Esophagus squamous epithelium (tissue), 5 donors: ENCODE results near the gene COX7A2. TPM values are rescaled to one million over a fixed set of nuclear protein-coding genes. Genes with fewer than 3 reads are reported as not detected.

Source experiments
- DNase-seq: peaks from one replicate; lab custom pipeline; 2025; lab: John Stamatoyannopoulos, UW
- H3K27ac ChIP-seq, 4 donors: fragments of 200-600 bp; sonication (generic); one replicate each; pipeline ENCODE4 v1.5.1; 2016 to 2019; ENCODE audit warnings: mild to moderate bottlenecking in 1 of 4
- H3K27me3 ChIP-seq, 4 donors: fragments of 200-600 bp; sonication (generic); 1 replicate in 3 of 4; 2 replicates in 1 of 4; pipeline versions ENCODE4 v1.5.1 to v1.6.0; 2017 to 2021; ENCODE audit warnings: antibody characterized with exemption in 1 of 4
- H3K36me3 ChIP-seq, 3 donors: fragments of 200-600 bp; sonication (generic); one replicate each; pipeline ENCODE4 v1.5.1; 2016 to 2019
- H3K4me1 ChIP-seq, 3 donors: fragments of 200-600 bp; sonication (generic); one replicate each; pipeline ENCODE4 v1.5.1; 2017 to 2019
- H3K4me3 ChIP-seq, 4 donors: fragments of 200-600 bp; sonication (generic); 1 replicate in 3 of 4; 2 replicates in 1 of 4; pipeline ENCODE4 v1.5.1; 2016 to 2019; ENCODE audit warnings: mild to moderate bottlenecking in 2 of 4, moderate library complexity in 1 of 4
- H3K9me3 ChIP-seq, 3 donors: fragments of 200-600 bp; sonication (generic); one replicate each; pipeline ENCODE4 v1.5.1; 2016 to 2019
- POLR2A ChIP-seq, 4 donors: fragments of 450-650 bp; IDR thresholded peaks; one replicate each; pipeline ENCODE4 v1.6.1; 2017; ENCODE audit warnings: antibody characterized with exemption in 4 of 4, mild to moderate bottlenecking in 4 of 4, moderate library complexity in 3 of 4
- WGBS, 2 donors: methylation state at CpG; one replicate each; pipeline ENCODE4 v1.1.5; 2018; 5-methylcytosine and 5-hydroxymethylcytosine counted together
- intact Hi-C: fragments of 100-400 bp; cut with DNase I; formaldehyde crosslinking; loops from one replicate; pipeline ENCODE4 v1.15.0; 2022
- total RNA-seq, 4 donors: library from RNA; depleted of rRNA; stranded (reverse); fragments of >200 nt; gene quantifications; one replicate each; pipeline ENCODE4 v1.1.0, GENCODE V29; 2016
- TF ChIP-seq, protein P1 (sequence below), 6 experiments: fragments of 450-650 bp in 4 of 6; fragments of 200-600 bp in 2 of 6; sonication (generic) in 2 of 6; IDR thresholded peaks; one replicate each; pipeline ENCODE4 v1.5.1; 2016 to 2019; ENCODE audit warnings: antibody characterized with exemption in 6 of 6, mild to moderate bottlenecking in 4 of 6, moderate library complexity in 4 of 6
- donor health status: DM: yes; HTN: yes; CAD: no.

The COX7A2 gene
- total RNA-seq, 4 donors from 2014 or later: 192 to 530 (median 330) TPM

- peaks cover 0 to 51% (median 14%) of the 10 kb centered on the region in 3 donors for H3K4me1 ChIP-seq
- 40 to 50% methylated on average over 1 of the region's 1 CpG for WGBS, 2 donors
- H3K4me3 ChIP-seq: peak overlapping the region in 1 of 4 donors; percentile 27
- H3K9me3 ChIP-seq: no peaks in the 10 kb centered on the region
- TF ChIP-seq POLR2A (IDR thresholded peaks at IDR 0.05): no peak
- TF ChIP-seq, protein P1, sequence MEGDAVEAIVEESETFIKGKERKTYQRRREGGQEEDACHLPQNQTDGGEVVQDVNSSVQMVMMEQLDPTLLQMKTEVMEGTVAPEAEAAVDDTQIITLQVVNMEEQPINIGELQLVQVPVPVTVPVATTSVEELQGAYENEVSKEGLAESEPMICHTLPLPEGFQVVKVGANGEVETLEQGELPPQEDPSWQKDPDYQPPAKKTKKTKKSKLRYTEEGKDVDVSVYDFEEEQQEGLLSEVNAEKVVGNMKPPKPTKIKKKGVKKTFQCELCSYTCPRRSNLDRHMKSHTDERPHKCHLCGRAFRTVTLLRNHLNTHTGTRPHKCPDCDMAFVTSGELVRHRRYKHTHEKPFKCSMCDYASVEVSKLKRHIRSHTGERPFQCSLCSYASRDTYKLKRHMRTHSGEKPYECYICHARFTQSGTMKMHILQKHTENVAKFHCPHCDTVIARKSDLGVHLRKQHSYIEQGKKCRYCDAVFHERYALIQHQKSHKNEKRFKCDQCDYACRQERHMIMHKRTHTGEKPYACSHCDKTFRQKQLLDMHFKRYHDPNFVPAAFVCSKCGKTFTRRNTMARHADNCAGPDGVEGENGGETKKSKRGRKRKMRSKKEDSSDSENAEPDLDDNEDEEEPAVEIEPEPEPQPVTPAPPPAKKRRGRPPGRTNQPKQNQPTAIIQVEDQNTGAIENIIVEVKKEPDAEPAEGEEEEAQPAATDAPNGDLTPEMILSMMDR (IDR thresholded peaks at IDR 0.05): no peak
- peaks cover 0 to 51% (median 3%) of the 10 kb centered on the region in 4 donors for H3K27me3 ChIP-seq
- peak overlapping the region in 2 of 4 donors; percentile 81 to 87 for H3K27ac ChIP-seq
- DNase-seq: no peak
- intact Hi-C loops: loop anchor here (10.0 kb wide), 3 partner anchors 796 to 1226 kb away; no protein-coding TSS in a partner anchor
- no peaks in the 10 kb centered on the region for H3K36me3 ChIP-seq
Measured at GRCh38 chr6:75201021-75201420, 42.6 kb downstream of the COX7A2 start.

- peaks cover 0 to 39% (median 10%) of the 10 kb centered on the region in 3 donors for H3K4me1 ChIP-seq
- DNase-seq: no peak
- H3K9me3 ChIP-seq: no peaks in the 10 kb centered on the region
- peak overlapping the region in 1 of 4 donors; percentile 19 for H3K4me3 ChIP-seq
- TF ChIP-seq, protein P1 (IDR thresholded peaks at IDR 0.05): no peak
- no peak for TF ChIP-seq POLR2A (IDR thresholded peaks at IDR 0.05)
- H3K27ac ChIP-seq: peak overlapping the region in 2 of 4 donors; percentile 50 to 51
- no peaks in the 10 kb centered on the region for H3K36me3 ChIP-seq
- peaks cover 0 to 40% (median 2%) of the 10 kb centered on the region in 4 donors for H3K27me3 ChIP-seq
- intact Hi-C loops: loop anchor here (10.0 kb wide), 3 partner anchors 795 to 1225 kb away; no protein-coding TSS in a partner anchor
- 64 to 69% methylated on average over 3 of the region's 3 CpGs for WGBS, 2 donors
Measured at GRCh38 chr6:75199889-75200288, 43.7 kb downstream of the COX7A2 start.

GRCh38 chr6:75196081-75196687 is 47.4 kb downstream of the COX7A2 start:
- TF ChIP-seq, protein P1 (IDR thresholded peaks at IDR 0.05): no peak
- TF ChIP-seq POLR2A (IDR thresholded peaks at IDR 0.05): no peak
- H3K4me1 ChIP-seq: peaks cover 0 to 5% (median 0%) of the 10 kb centered on the region in 3 donors
- no peaks in the 10 kb centered on the region for H3K9me3 ChIP-seq
- H3K27ac ChIP-seq: no peak overlapping the region
- intact Hi-C loops: no loop called here
- H3K4me3 ChIP-seq: no peak overlapping the region
- 13 to 29% methylated on average over 2 of the region's 2 CpGs for WGBS, 2 donors
- DNase-seq: no peak
- no peaks in the 10 kb centered on the region for H3K36me3 ChIP-seq
- H3K27me3 ChIP-seq: peaks cover 0 to 3% (median 0%) of the 10 kb centered on the region in 4 donors

DNA sequence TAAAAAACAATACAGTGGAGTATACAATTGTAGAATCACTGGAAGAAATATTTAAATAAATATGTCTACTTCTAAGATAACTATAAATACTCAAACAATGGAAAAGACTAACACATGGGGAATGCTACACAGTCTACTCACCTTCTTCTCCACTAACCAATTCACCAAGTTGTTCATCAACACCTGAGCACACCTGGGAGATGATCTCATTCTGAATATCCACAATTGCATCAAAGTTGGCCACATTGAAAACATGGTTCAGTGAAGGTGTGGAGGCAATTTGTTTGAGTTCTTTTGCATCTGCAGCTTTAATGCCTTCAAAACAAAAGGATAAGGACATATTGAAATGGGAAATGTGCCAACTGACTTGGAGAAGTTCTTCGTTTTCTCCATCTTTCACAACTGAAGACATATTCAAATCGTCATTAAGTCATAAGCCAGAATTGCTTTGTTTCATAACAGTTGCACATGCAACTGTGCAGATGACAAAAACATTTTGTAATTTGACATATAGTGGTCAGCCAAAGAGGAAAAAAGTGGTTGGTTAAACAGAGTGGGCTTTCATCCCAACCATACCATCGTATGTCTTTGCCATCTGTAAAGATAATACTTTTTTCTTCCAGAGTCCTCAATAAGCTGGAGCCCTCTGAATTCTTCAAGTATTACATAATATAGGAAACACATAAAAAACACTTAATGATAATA is 55.2 kb downstream of the COX7A2 start:
- TF ChIP-seq, protein P1 (IDR thresholded peaks at IDR 0.05): no peak
- no peak for TF ChIP-seq POLR2A (IDR thresholded peaks at IDR 0.05)
- intact Hi-C loops: no loop called here
- DNase-seq: no peak
- Histone ChIP-seq H3K4me1 (no peaks in the 10 kb centered on the region), H3K27me3 (no peaks in the 10 kb centered on the region), H3K27ac (no peak overlapping the region), H3K4me3 (no peak overlapping the region), H3K36me3 (peaks cover 0 to 13% (median 0%) of the 10 kb centered on the region in 3 donors), H3K9me3 (no peaks in the 10 kb centered on the region)
- WGBS, 2 donors: 44 to 68% methylated on average over 3 of the region's 3 CpGs

Other genes with a start within 250 kb of the COX7A2 start
- 100 to 1,000 TPM in 1 of 4 donors, 10 to 100 TPM in 3; 15.6 to 131 (median 34.3) TPM for gene COL12A1, start 37.7 kb downstream of the COX7A2 start, total RNA-seq
- gene TMEM30A, start 41.0 kb upstream of the COX7A2 start, total RNA-seq: 10 to 100 TPM; 51.3 to 97.0 (median 72.3) TPM
- gene FILIP1, start 250.0 kb upstream of the COX7A2 start, total RNA-seq: 10 to 100 TPM in 1 of 4 donors, 1 to 10 TPM in 1, under 1 TPM in 2; 0.49 to 13.4 (median 2.3) TPM